Sigmoid colon (tissue), 4 donors: Measurements from ENCODE around the gene CNNM2.

Experiments
- POLR2A ChIP-seq, 2 donors: fragments of 450-650 bp; IDR thresholded peaks; one replicate each; pipeline ENCODE4 v1.6.1; 2016; ENCODE audit warnings: antibody characterized with exemption in 2 of 2, mild to moderate bottlenecking in 2 of 2, moderate library complexity in 2 of 2
- POLR2AphosphoS5 ChIP-seq, 4 donors: sonication (generic); formaldehyde crosslinking; IDR thresholded peaks; one replicate each; pipeline ENCODE4 v1.6.1; 2017; ENCODE audit warnings: antibody characterized with exemption in 4 of 4

DNA sequence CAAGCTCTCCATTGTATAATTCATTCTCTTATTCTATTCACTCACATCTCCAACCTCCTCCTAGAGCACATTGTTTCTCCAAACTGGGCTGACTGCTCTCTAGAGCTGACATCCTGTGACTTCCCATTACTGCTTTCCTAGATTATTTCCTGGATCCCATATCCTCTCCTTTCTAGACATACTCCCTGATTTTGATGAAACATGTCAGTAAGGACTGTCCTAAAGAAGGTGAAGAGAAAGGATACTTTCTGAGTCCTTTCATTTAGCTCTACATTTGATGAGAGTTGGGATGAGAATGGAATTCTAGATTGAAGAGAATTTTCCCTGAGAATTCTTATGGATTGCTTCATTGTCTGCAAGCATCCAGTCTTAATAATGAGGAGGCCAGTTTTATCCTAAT is 78.8 kb downstream of the CNNM2 start:
- TF ChIP-seq POLR2AphosphoS5 (IDR thresholded peaks at IDR 0.05) (no peak), POLR2A (IDR thresholded peaks at IDR 0.05) (no peak)
